Neural crest cell (in vitro differentiated cells): ENCODE measurements around the gene VSX1. TPM values are rescaled to one million over a fixed set of nuclear protein-coding genes. Genes with fewer than 3 reads are reported as not detected.

Experiments
- DNase-seq: peaks from one replicate; pipeline ENCODE4 v3.0.0; 2021; ENCODE audit warnings: low read depth, mixed read lengths, low spot score
- H3K27ac Mint-ChIP-seq: one replicate; pipeline ENCODE4 v1.8.0; 2021; ENCODE audit warnings: mild to moderate bottlenecking, mixed read lengths; ENCODE audit not compliant: unreplicated experiment
- H3K27me3 Mint-ChIP-seq: 2 replicates; pipeline ENCODE4 v1.8.0; 2021; ENCODE audit warnings: low read depth, mild to moderate bottlenecking, mixed read lengths
- H3K36me3 Mint-ChIP-seq: 2 replicates; pipeline ENCODE4 v1.8.0; 2021; ENCODE audit warnings: low read depth, mild to moderate bottlenecking, mixed read lengths
- H3K4me1 Mint-ChIP-seq: 2 replicates; pipeline ENCODE4 v1.8.0; 2021; ENCODE audit warnings: mixed read lengths
- H3K4me3 Mint-ChIP-seq: one replicate; pipeline ENCODE4 v1.8.0; 2021; ENCODE audit warnings: mild to moderate bottlenecking, mixed read lengths
- H3K9me3 Mint-ChIP-seq: 2 replicates; pipeline ENCODE4 v1.8.0; 2021; ENCODE audit warnings: mixed read lengths
- CTCF ChIP-seq: fragments of 200-600 bp; sonication (generic); conservative IDR thresholded peaks from 2 replicates; pipeline ENCODE4 v1.5.0; 2021; ENCODE audit warnings: antibody characterized with exemption, mild to moderate bottlenecking
- total RNA-seq: library from RNA; stranded (reverse); gene quantifications from 2 replicates; pipeline ENCODE4 v1.2.1, GENCODE V29; 2021

The VSX1 gene
- total RNA-seq, 1 donor from 2014 or later, result 4.2 TPM

DNA sequence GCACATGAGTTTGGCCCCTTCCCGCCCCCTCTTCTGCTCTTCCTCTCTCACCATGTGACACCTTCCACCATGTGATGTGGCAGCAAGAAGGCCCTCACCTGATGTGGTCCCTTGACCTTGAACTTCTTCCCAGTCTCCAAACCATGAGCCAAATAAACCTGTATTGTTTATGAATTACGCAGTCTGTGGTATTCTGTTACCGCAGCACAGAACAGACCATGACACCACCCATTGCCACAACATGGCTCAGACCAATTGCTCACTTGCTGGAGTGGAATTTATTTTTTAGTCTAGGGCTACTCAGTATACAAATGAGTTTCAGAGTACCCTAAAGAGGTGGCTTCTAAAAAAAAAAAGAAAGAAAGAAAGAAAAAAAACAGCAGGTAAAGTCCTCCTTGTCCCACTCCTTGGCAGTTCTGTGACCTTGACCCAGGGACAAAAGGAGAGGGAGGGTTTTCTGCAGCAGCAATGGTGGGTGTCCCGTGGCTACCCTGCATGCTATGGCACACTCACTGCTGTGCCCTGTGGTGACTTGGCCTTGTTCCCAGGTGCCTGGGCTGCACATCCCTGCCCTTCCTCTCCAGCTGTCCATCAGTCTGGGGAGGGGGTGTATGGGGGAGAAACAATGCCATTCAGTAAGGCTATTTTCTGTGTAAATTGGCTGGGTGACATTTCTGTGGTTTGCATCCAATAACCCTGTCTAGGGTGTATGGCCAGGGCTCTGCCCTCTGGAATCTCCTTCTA lies 5.4 kb upstream of the VSX1 start:
- H3K4me1 Mint-ChIP-seq, result peaks cover 16% of the 10 kb centered on the region
- no peak overlapping the region for H3K4me3 Mint-ChIP-seq
- peaks cover 80% of the 10 kb centered on the region for H3K27me3 Mint-ChIP-seq
- no peak for DNase-seq
- TF ChIP-seq CTCF, result no peak
- no peaks in the 10 kb centered on the region for H3K9me3 Mint-ChIP-seq
- no peaks in the 10 kb centered on the region for H3K36me3 Mint-ChIP-seq
- H3K27ac Mint-ChIP-seq, result no peak overlapping the region

DNA sequence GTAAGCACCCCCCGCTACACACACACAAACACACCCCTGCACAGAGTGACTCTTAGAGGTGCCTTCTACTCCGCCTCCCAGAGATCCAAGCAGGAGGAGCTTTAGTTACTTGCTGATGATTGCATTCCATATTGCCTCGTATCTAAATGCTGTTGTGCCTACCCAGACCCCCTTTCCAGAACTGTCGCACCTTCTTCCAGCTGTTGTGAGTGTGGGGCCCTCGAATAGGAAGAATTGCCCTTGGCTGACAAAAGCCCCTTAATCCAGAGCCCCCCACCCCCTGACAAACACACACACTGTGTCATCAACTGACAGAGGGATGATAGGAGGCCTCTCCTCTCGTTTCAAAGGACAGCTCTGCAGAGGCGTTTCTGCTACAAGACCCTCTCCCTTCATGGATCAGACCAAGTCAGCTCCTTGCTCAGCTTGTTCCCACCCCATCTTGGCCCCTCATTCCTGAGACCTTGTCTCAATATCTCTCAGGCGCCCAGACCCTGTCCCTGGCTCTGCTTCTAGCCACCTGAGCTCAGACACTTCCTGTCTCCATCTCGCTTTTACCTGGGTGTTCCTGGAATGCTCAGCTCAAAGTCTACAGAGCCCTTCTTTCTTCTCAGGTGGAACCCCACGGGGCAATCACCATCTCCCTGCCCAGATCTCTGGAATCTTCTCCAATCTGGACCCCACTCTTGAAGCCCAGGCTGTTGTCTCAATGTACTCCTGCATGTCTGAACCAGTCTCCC lies 4.0 kb upstream of the VSX1 start:
- Mint-ChIP-seq H3K9me3 (no peaks in the 10 kb centered on the region), H3K36me3 (no peaks in the 10 kb centered on the region), H3K4me3 (peak overlapping the region; percentile 1), H3K27ac (no peak overlapping the region), H3K27me3 (peaks cover 87% of the 10 kb centered on the region), H3K4me1 (peaks cover 12% of the 10 kb centered on the region)
- no peak for TF ChIP-seq CTCF
- DNase-seq, result no peak

GRCh38 chr20:25084626-25085187 lies 2.8 kb upstream of the VSX1 start:
- no peak for DNase-seq
- Mint-ChIP-seq H3K9me3 (no peaks in the 10 kb centered on the region), H3K4me1 (peaks cover 12% of the 10 kb centered on the region), H3K27me3 (peaks cover 93% of the 10 kb centered on the region), H3K27ac (no peak overlapping the region), H3K4me3 (no peak overlapping the region), H3K36me3 (no peaks in the 10 kb centered on the region)
- no peak for TF ChIP-seq CTCF

DNA sequence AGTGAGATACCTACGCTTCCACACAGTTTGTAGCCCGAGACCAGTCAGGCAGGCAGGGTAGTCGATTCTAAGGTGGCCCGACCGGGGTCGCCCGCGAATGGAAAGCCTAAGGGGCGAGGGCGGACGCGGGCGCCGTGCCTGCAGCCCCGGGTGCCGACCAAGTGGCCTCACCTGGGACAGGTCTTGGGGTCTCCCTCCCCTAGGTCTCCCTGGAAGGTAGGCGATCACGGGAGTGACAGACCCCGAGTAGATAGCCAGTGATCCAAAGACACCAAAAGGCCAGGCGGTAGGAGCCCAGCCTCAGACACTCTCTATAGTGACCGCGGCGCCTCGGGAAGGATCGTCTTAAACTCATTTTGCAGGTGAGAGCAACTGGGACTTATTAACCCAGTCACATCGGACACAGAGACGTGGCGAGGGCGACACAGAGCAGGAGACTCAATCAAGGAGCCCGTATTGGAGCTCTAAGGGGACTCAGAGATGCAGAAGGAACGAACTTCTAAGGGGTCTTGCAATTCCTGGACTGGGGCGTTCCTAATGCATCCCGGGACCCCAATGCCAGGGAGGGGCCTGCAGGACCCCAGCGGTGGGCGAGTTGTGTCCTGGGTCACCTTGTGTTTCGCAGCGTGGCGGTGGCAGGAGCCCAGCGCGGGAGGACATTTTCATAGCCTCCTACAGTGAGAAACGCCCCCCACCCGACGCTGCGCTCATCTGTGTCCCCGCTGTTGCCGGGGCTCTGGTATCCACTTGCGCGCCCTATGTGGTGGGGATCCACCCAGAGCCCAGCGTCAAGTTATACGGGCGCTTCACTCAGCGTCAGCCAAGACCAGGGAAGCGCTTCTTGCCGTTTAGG lies 2.1 kb upstream of the VSX1 start:
- peaks cover 95% of the 10 kb centered on the region for H3K27me3 Mint-ChIP-seq
- peak; percentile 48 for DNase-seq
- H3K4me1 Mint-ChIP-seq, result peaks cover 12% of the 10 kb centered on the region
- no peaks in the 10 kb centered on the region for H3K9me3 Mint-ChIP-seq
- H3K36me3 Mint-ChIP-seq, result no peaks in the 10 kb centered on the region
- peak; percentile 62 for TF ChIP-seq CTCF
- H3K27ac Mint-ChIP-seq, result no peak overlapping the region
- H3K4me3 Mint-ChIP-seq, result peak overlapping the region; percentile 68

GRCh38 chr20:25083141-25083772 lies 1.3 kb upstream of the VSX1 start:
- no peaks in the 10 kb centered on the region for H3K9me3 Mint-ChIP-seq
- H3K4me1 Mint-ChIP-seq, result peaks cover 12% of the 10 kb centered on the region
- H3K36me3 Mint-ChIP-seq, result no peaks in the 10 kb centered on the region
- no peak for TF ChIP-seq CTCF
- peaks cover 96% of the 10 kb centered on the region for H3K27me3 Mint-ChIP-seq
- H3K27ac Mint-ChIP-seq, result no peak overlapping the region
- no peak for DNase-seq
- peak overlapping the region; percentile 68 for H3K4me3 Mint-ChIP-seq
